Endothelial cell of umbilical vein (primary cell): ENCODE data around the gene PHLPP1. TPM values are rescaled to one million over a fixed set of nuclear protein-coding genes. Genes with fewer than 3 reads are reported as not detected.

Experiments
- BruUV-seq: library from RNA; stranded (reverse); fragments of 400-500 nt; replicated peaks from 2 replicates; lab custom pipeline; 2021; lab: Mats Ljungman, UMichigan
- CTCF ChIA-PET: fragments of 300-600, 350-600 bp; sonication (Branson Sonifier 250); formaldehyde crosslinking; loops from one replicate; lab custom pipeline; 2021; ENCODE audit warnings: antibody characterized with exemption, inconsistent platforms; lab: Charles Lee
- POLR2A ChIA-PET: fragments of 300-600, 350-600 bp; sonication (Branson Sonifier 250); formaldehyde crosslinking; loops from one replicate; lab custom pipeline; 2021; ENCODE audit warnings: antibody characterized with exemption, inconsistent platforms; lab: Charles Lee
- DNase-seq: peaks from one replicate; pipeline ENCODE4 v3.0.0-alpha.2; 2011; ENCODE audit warnings: low read depth, low spot score
- FAIRE-seq: peaks from 2 replicates; lab custom pipeline; 2011; peaks lifted over from hg19 to GRCh38; lab: Jason Lieb, UNC
- H2AFZ ChIP-seq: 2 replicates; pipeline ENCODE4 v1.6.0; 2012; ENCODE audit warnings: low read depth, low read length, control low read depth, inconsistent platforms
- H3K27ac ChIP-seq: 2 replicates; pipeline ENCODE4 v1.5.1; 2011; ENCODE audit warnings: low read depth, mild to moderate bottlenecking, control low read depth, low read length, moderate library complexity; ENCODE audit not compliant: insufficient read depth
- H3K27me3 ChIP-seq, 2 experiments: 2 replicates each; pipeline versions ENCODE4 v1.6.0 to v1.6.1; 2011; ENCODE audit warnings: low read length in 2 of 2, mixed read lengths in 1 of 2; ENCODE audit not compliant: control insufficient read depth in 2 of 2, insufficient read depth in 2 of 2
- H3K36me3 ChIP-seq, 2 experiments: 2 replicates in 1 of 2; 3 replicates in 1 of 2; pipeline ENCODE4 v1.5.1; 2011; ENCODE audit warnings: low read length in 2 of 2, mild to moderate bottlenecking in 1 of 2, moderate library complexity in 1 of 2; ENCODE audit not compliant: control insufficient read depth in 2 of 2, insufficient read depth in 2 of 2; ENCODE audit errors: extremely low read depth in 1 of 2
- H3K4me1 ChIP-seq: 3 replicates; pipeline ENCODE4 v1.5.1; 2011; ENCODE audit warnings: mild to moderate bottlenecking, low read length; ENCODE audit not compliant: control insufficient read depth, insufficient read depth; ENCODE audit errors: extremely low read depth
- H3K4me2 ChIP-seq: 2 replicates; pipeline ENCODE4 v1.6.1; 2011; ENCODE audit warnings: low read length, control low read depth, mixed read lengths; ENCODE audit not compliant: insufficient read depth
- H3K4me3 ChIP-seq, 3 experiments: fragments of 200-600 bp in 1 of 3; sonication (generic), shearing (Covaris generic) in 1 of 3; replicated peaks in 1 of 3; 2 replicates each; pipeline ENCODE4 v1.5.1; 2011 to 2016; ENCODE audit warnings: control low read depth in 3 of 3, low read length in 3 of 3, mild to moderate bottlenecking in 2 of 3, inconsistent platforms in 1 of 3, low read depth in 1 of 3, moderate library complexity in 1 of 3; ENCODE audit not compliant: insufficient read depth in 1 of 3
- H3K79me2 ChIP-seq: 2 replicates; pipeline ENCODE4 v1.6.0; 2012; ENCODE audit warnings: low read length, inconsistent platforms; ENCODE audit not compliant: control insufficient read depth, insufficient read depth
- H3K9ac ChIP-seq: replicated peaks from 2 replicates; pipeline ENCODE3; 2011; ENCODE audit warnings: low read length, control low read depth; ENCODE audit not compliant: insufficient read depth; ENCODE audit errors: extremely low read depth
- H3K9me1 ChIP-seq: replicated peaks from 3 replicates; pipeline ENCODE4 v1.6.0; 2011; ENCODE audit warnings: mild to moderate bottlenecking, low read length; ENCODE audit not compliant: control insufficient read depth, insufficient read depth; ENCODE audit errors: extremely low read depth
- H3K9me3 ChIP-seq: replicated peaks from 2 replicates; pipeline ENCODE4 v1.5.1; 2012; ENCODE audit warnings: low read length, inconsistent platforms; ENCODE audit not compliant: control insufficient read depth, insufficient read depth
- H4K20me1 ChIP-seq: replicated peaks from 2 replicates; pipeline ENCODE3; 2011; ENCODE audit warnings: mild to moderate bottlenecking, low read length; ENCODE audit not compliant: control insufficient read depth, insufficient read depth; ENCODE audit errors: extremely low read depth
- EZH2 ChIP-seq: IDR thresholded peaks from 2 replicates; pipeline ENCODE4 v1.6.1; 2012; ENCODE audit warnings: borderline replicate concordance, low read depth, mild to moderate bottlenecking, moderate library complexity, low read length, inconsistent platforms; ENCODE audit not compliant: severe bottlenecking
- FOS ChIP-seq: IDR thresholded peaks from 2 replicates; pipeline ENCODE4 v1.6.1; 2011; ENCODE audit warnings: mild to moderate bottlenecking, low read length, moderate library complexity, borderline replicate concordance; ENCODE audit not compliant: insufficient read depth
- GATA2 ChIP-seq: IDR thresholded peaks from 2 replicates; pipeline ENCODE4 v1.7.0; 2011; ENCODE audit warnings: low read depth, mild to moderate bottlenecking, moderate library complexity, mixed read lengths, low read length; ENCODE audit not compliant: insufficient read length, insufficient read depth
- JUN ChIP-seq: IDR thresholded peaks from 2 replicates; pipeline ENCODE4 v1.6.1; 2011; ENCODE audit warnings: borderline replicate concordance, low read depth; ENCODE audit not compliant: insufficient read length, insufficient read depth
- MYC ChIP-seq: IDR thresholded peaks from one replicate; pipeline ENCODE4 v1.6.1; 2011; ENCODE audit warnings: mild to moderate bottlenecking, low read depth, low read length
- POLR2A ChIP-seq: IDR thresholded peaks from 2 replicates; pipeline ENCODE4 v1.6.1; 2012; ENCODE audit warnings: low read depth, mild to moderate bottlenecking, control low read depth, low read length
- POLR2AphosphoS5 ChIP-seq: IDR thresholded peaks from 2 replicates; pipeline ENCODE4 v1.6.1; 2012; ENCODE audit warnings: low read depth, mild to moderate bottlenecking, control low read depth, low read length, moderate library complexity; ENCODE audit not compliant: insufficient read depth
- dilution Hi-C: fragments of 300-500 bp; cut with MboI; formaldehyde crosslinking; loops from one replicate; pipeline ENCODE4 v1.15.0; 2019; ENCODE audit warnings: low sequenced_read_pairs; ENCODE audit not compliant: extremely low pct_ligation_motif_present
- intact Hi-C: fragments of 100-400 bp; cut with micrococcal nuclease; formaldehyde crosslinking; loops from one replicate; pipeline ENCODE4 v1.10.0; 2022
- polyA plus RNA-seq, 4 experiments: library from polyadenylated mRNA; depleted of rRNA in 3 of 4; stranded (reverse) in 3 of 4; unstranded in 1 of 4; fragments of >200 nt; gene quantifications; 2 replicates each; pipeline versions ENCODE4 v1.2.1 to v1.2.3, GENCODE V29; 2011 to 2012; ENCODE audit warnings: missing spikeins in 1 of 4
- total RNA-seq: library from RNA; stranded (reverse); gene quantifications from 2 replicates; pipeline ENCODE4 v1.2.3, GENCODE V29; 2021
- TF ChIP-seq, protein P1 (sequence below): IDR thresholded peaks from 2 replicates; pipeline ENCODE4 v1.6.1; 2011; ENCODE audit not compliant: insufficient read depth, insufficient read length
- TF ChIP-seq, protein P2 (sequence below), 2 donors: IDR thresholded peaks; 1 replicate in 1 of 2; 2 replicates in 1 of 2; pipeline ENCODE4 v1.5.1; 2011; ENCODE audit warnings: low read length in 2 of 2, mild to moderate bottlenecking in 2 of 2, moderate library complexity in 2 of 2, control low read depth in 1 of 2, inconsistent platforms in 1 of 2, low read depth in 1 of 2; ENCODE audit not compliant: insufficient read depth in 1 of 2; ENCODE audit errors: extremely low read depth in 1 of 2

The PHLPP1 gene
- total and polyA plus RNA-seq, 2 donors (not counting 3 experiments of a cell fraction or from before 2014, with no cell fraction given): 4.0 to 10.8 TPM

DNA sequence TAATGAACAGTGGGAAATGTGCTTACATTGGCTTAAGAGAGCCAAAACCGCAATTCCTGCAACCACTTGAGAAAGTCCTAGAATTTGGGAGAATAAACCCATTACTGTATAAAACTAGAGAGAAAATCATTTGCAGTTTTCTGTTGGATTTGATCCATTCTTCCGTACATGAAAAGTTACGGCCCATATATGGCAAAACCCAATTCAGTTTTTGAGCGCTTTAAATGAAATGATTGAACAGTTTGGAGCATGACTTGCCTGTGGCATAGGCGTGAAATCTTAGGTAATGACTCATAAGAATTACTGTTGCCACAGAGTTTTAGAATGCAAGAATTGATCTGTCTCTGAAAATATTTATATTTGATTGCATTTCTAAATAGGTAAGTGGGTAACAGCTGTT, 52.0 kb downstream of the PHLPP1 start:
- no TSS peak for BruUV-seq
- dilution Hi-C loops (no loop called here), intact Hi-C loops (no loop called here)
- no peak overlapping the region for H3K4me2 ChIP-seq
- H3K9me3 ChIP-seq: no peaks in the 10 kb centered on the region
- no peak overlapping the region for H3K9ac ChIP-seq
- H3K9me1 ChIP-seq: no peaks in the 10 kb centered on the region
- no peak overlapping the region for H2AFZ ChIP-seq
- H3K36me3 ChIP-seq: no peaks in the 10 kb centered on the region
- CTCF ChIA-PET: interaction anchor here (1.3 to 1.4 kb wide), 2 partner anchors 52 to 111 kb away, joined by 3 to 4 read pairs; partner anchors contain the start of gene PHLPP1
- no peaks in the 10 kb centered on the region for H4K20me1 ChIP-seq
- H3K4me3 ChIP-seq: no peak overlapping the region
- FAIRE-seq: peak; percentile 35
- H3K27me3 ChIP-seq: no peaks in the 10 kb centered on the region
- no peak overlapping the region for H3K27ac ChIP-seq
- H3K79me2 ChIP-seq: no peaks in the 10 kb centered on the region
- POLR2A ChIA-PET: no interaction called here
- TF ChIP-seq GATA2 (no peak), POLR2A (no peak), MYC (no peak), JUN (no peak), FOS (peak; percentile 10), EZH2 (no peak), POLR2AphosphoS5 (no peak)
- TF ChIP-seq, protein P1, sequence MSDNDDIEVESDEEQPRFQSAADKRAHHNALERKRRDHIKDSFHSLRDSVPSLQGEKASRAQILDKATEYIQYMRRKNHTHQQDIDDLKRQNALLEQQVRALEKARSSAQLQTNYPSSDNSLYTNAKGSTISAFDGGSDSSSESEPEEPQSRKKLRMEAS: no peak
- TF ChIP-seq, protein P2, sequence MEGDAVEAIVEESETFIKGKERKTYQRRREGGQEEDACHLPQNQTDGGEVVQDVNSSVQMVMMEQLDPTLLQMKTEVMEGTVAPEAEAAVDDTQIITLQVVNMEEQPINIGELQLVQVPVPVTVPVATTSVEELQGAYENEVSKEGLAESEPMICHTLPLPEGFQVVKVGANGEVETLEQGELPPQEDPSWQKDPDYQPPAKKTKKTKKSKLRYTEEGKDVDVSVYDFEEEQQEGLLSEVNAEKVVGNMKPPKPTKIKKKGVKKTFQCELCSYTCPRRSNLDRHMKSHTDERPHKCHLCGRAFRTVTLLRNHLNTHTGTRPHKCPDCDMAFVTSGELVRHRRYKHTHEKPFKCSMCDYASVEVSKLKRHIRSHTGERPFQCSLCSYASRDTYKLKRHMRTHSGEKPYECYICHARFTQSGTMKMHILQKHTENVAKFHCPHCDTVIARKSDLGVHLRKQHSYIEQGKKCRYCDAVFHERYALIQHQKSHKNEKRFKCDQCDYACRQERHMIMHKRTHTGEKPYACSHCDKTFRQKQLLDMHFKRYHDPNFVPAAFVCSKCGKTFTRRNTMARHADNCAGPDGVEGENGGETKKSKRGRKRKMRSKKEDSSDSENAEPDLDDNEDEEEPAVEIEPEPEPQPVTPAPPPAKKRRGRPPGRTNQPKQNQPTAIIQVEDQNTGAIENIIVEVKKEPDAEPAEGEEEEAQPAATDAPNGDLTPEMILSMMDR (IDR thresholded peaks at IDR 0.05; ENCODE audit: extremely low read depth in 1 of 2, insufficient read depth in 1 of 2, low read depth in 1 of 2, low read length in 2 of 2): no peak
- DNase-seq: no peak
- H3K4me1 ChIP-seq: peaks cover 9% of the 10 kb centered on the region
